Measurements from ENCODE around the gene PIMREG.
"Not testable (repeated sequence)": the region's sequence is repeated elsewhere in the genome, so short reads cannot be mapped to it uniquely, and the experiment has no call there.

- not testable (repeated sequence) for TF ChIP-seq CTCF (conservative IDR thresholded peaks at IDR 0.05); EZH2 (IDR thresholded peaks at IDR 0.05; ENCODE audit: low read depth)
Measured at GRCh38 chr17:6482796-6483195, 38.5 kb downstream of the PIMREG start.
